SK-N-SH treated with all-trans-retinoic acid at 6 μM for 48 hours (cell line): ENCODE measurements around the gene ACOX3.

ENCODE experiments used
- ARNTL ChIP-seq: fragments of 450-650 bp; formaldehyde crosslinking; IDR thresholded peaks from 2 replicates; pipeline ENCODE4 v1.5.0; 2020; ENCODE audit warnings: low read depth, mild to moderate bottlenecking, moderate library complexity, borderline replicate concordance
- CSRNP3 ChIP-seq: fragments of 250-450 bp; sonication (Bioruptor Pico); IDR thresholded peaks from 2 replicates; pipeline ENCODE4 v1.5.1; 2021; ENCODE audit warnings: mild to moderate bottlenecking, moderate library complexity
- RARB ChIP-seq: fragments of 250-450 bp; sonication (Bioruptor Pico); IDR thresholded peaks from 2 replicates; pipeline ENCODE4 v1.8.0; 2021; ENCODE audit warnings: mild to moderate bottlenecking, moderate library complexity
- SNAI2 ChIP-seq: fragments of 250-450 bp; sonication (Bioruptor Pico); IDR thresholded peaks from 2 replicates; pipeline ENCODE4 v1.5.0; 2020; ENCODE audit warnings: mild to moderate bottlenecking, moderate library complexity
- ZFP3 ChIP-seq: fragments of 250-450 bp; sonication (Bioruptor Pico); IDR thresholded peaks from 2 replicates; pipeline ENCODE4 v1.5.0; 2020; ENCODE audit warnings: mild to moderate bottlenecking, moderate library complexity
- ZFP30 ChIP-seq: fragments of 450-650 bp; formaldehyde crosslinking; IDR thresholded peaks from 2 replicates; pipeline ENCODE4 v1.5.0; 2022; ENCODE audit warnings: mild to moderate bottlenecking, moderate library complexity

- no peak for TF ChIP-seq RARB (CRISPR knock-in tag)
- TF ChIP-seq ZFP3 (CRISPR knock-in tag), result no peak
- no peak for TF ChIP-seq CSRNP3 (CRISPR knock-in tag)
- TF ChIP-seq ARNTL (CRISPR knock-in tag), result no peak
- no peak for TF ChIP-seq ZFP30
- TF ChIP-seq SNAI2 (CRISPR knock-in tag), result no peak
Measured at GRCh38 chr4:8467016-8467415, 26.5 kb upstream of the ACOX3 start.
